HG03342 (cell line): Measurements from ENCODE around the gene ADAMTS1.
"Not testable (repeated sequence)": the region's sequence is repeated elsewhere in the genome, so short reads cannot be mapped to it uniquely, and the experiment has no call there.

Source experiments
- ATAC-seq: cut with Tn5 transposase; IDR thresholded peaks from one replicate; pipeline ENCODE4 v1.9.1; 2021; ENCODE audit warnings: mild to moderate bottlenecking, moderate library complexity; ENCODE audit not compliant: unreplicated experiment

The ADAMTS1 gene

GRCh38 chr21:26845066-26845758, at the start of gene ADAMTS1:
Gene ADAMTS1 (minus strand): TSS chr21:26845409. CDS start chr21:26844954, 455 bp downstream.
- ATAC-seq = no peak

- ATAC-seq = no peak
Observed at GRCh38 chr21:26892151-26892550, 46.9 kb upstream of the ADAMTS1 start.

- no peak for ATAC-seq
Observed at GRCh38 chr21:26888931-26889330, 43.7 kb upstream of the ADAMTS1 start.

GRCh38 chr21:26888256-26888655, 43.0 kb upstream of the ADAMTS1 start:
- ATAC-seq = no peak

- no peak for ATAC-seq
Observed at GRCh38 chr21:26887251-26887650, 42.0 kb upstream of the ADAMTS1 start.

- no peak for ATAC-seq
Observed at GRCh38 chr21:26884436-26884835, 39.2 kb upstream of the ADAMTS1 start.

GRCh38 chr21:26883768-26884167, 38.6 kb upstream of the ADAMTS1 start:
- no peak for ATAC-seq

- ATAC-seq = no peak
Observed at GRCh38 chr21:26881504-26882228, 36.5 kb upstream of the ADAMTS1 start.

- no peak for ATAC-seq
Observed at GRCh38 chr21:26877018-26877417, 31.8 kb upstream of the ADAMTS1 start.

- no peak for ATAC-seq
Observed at GRCh38 chr21:26874347-26874746, 29.1 kb upstream of the ADAMTS1 start.

GRCh38 chr21:26865857-26866256, 20.6 kb upstream of the ADAMTS1 start:
- no peak for ATAC-seq

- not testable (repeated sequence) for ATAC-seq
Observed at GRCh38 chr21:26856871-26857350, 11.7 kb upstream of the ADAMTS1 start.

GRCh38 chr21:26854695-26855094, 9.5 kb upstream of the ADAMTS1 start:
- ATAC-seq = not testable (repeated sequence)

- no peak for ATAC-seq
Observed at GRCh38 chr21:26852423-26852822, 7.2 kb upstream of the ADAMTS1 start.

GRCh38 chr21:26851109-26851944, 6.1 kb upstream of the ADAMTS1 start:
- no peak for ATAC-seq

GRCh38 chr21:26850116-26850643, 5.0 kb upstream of the ADAMTS1 start:
- ATAC-seq = no peak

GRCh38 chr21:26849428-26850115, 4.4 kb upstream of the ADAMTS1 start:
- no peak for ATAC-seq

- ATAC-seq = no peak
Observed at GRCh38 chr21:26847921-26848320, 2.7 kb upstream of the ADAMTS1 start.

- no peak for ATAC-seq
Observed at GRCh38 chr21:26847002-26847401, 1.8 kb upstream of the ADAMTS1 start.
